MM.1S (cell line): ENCODE measurements around the gene SARS1.

Experiments used
- CTCF ChIP-seq: fragments of 300-600 bp; sonication (generic); IDR thresholded peaks from 2 replicates; pipeline ENCODE4 v1.5.1; 2016; ENCODE audit warnings: antibody characterized with exemption, low read length, mixed read lengths
- EZH2phosphoT487 ChIP-seq: fragments of 300-600 bp; sonication (generic); IDR thresholded peaks from 2 replicates; pipeline ENCODE4 v1.6.1; 2018; ENCODE audit warnings: antibody characterized with exemption, low read length

GRCh38 chr1:109281680-109282496 lies 68.2 kb downstream of the SARS1 start:
- no peak for TF ChIP-seq EZH2phosphoT487
- TF ChIP-seq CTCF = no peak
